Gastroesophageal sphincter (tissue), 3 donors: ENCODE results near the gene ALK.

ENCODE experiments used
- CTCF ChIP-seq, 4 experiments: fragments of 200-600 bp in 2 of 4; fragments of 450-650 bp in 2 of 4; sonication (generic) in 1 of 4; IDR thresholded peaks; one replicate each; pipeline ENCODE4 v1.5.1; 2017 to 2019; ENCODE audit warnings: antibody characterized with exemption in 4 of 4, mild to moderate bottlenecking in 2 of 4, moderate library complexity in 2 of 4
- POLR2A ChIP-seq, 2 donors: fragments of 450-650 bp; IDR thresholded peaks; one replicate each; pipeline ENCODE4 v1.6.1; 2017; ENCODE audit warnings: antibody characterized with exemption in 2 of 2, mild to moderate bottlenecking in 2 of 2, moderate library complexity in 1 of 2
- POLR2AphosphoS5 ChIP-seq: sonication (generic); formaldehyde crosslinking; IDR thresholded peaks from one replicate; pipeline ENCODE4 v1.6.1; 2017; ENCODE audit warnings: antibody characterized with exemption

- TF ChIP-seq CTCF (IDR thresholded peaks at IDR 0.05) (no peak), POLR2AphosphoS5 (no peak), POLR2A (IDR thresholded peaks at IDR 0.05) (no peak)
These were observed 324.8 kb downstream of the ALK start for GRCh38 chr2:29596584-29596983.
